SK-N-SH (cell line): Measurements from ENCODE around the gene LRP5. TPM values are rescaled to one million over a fixed set of nuclear protein-coding genes. Genes with fewer than 3 reads are reported as not detected.

Experiments used
- CTCF ChIA-PET: fragments of 300-600, 350-600 bp; formaldehyde crosslinking; extraction: SDS; loops from one replicate; lab custom pipeline; 2021; lab: Yijun Ruan, JAX
- POLR2A ChIA-PET: fragments of 350-600 bp; sonication (Branson Sonifier 250); formaldehyde crosslinking; extraction: SDS; loops from one replicate; lab custom pipeline; 2020; ENCODE audit warnings: antibody characterized with exemption, inconsistent platforms; lab: Yijun Ruan, JAX
- DNase-seq: peaks from one replicate; pipeline ENCODE4 v3.0.0; 2012
- H2AFZ ChIP-seq: fragments of 200-600 bp; sonication (generic); 2 replicates; pipeline ENCODE4 v1.8.1; 2016; ENCODE audit warnings: antibody characterized with exemption, mild to moderate bottlenecking, low read depth
- H3F3A ChIP-seq: fragments of 200-600 bp; sonication (generic); replicated peaks from 2 replicates; pipeline ENCODE3; 2016; ENCODE audit warnings: antibody characterized with exemption, mild to moderate bottlenecking; ENCODE audit not compliant: insufficient read depth
- H3K27ac ChIP-seq, 2 experiments: fragments of 200-500 bp in 1 of 2; fragments of 200-600 bp in 1 of 2; sonication (Bioruptor generic) in 1 of 2; sonication (generic), shearing (Covaris generic) in 1 of 2; 2 replicates each; pipeline versions ENCODE4 v1.5.1 to v1.6.1; 2014 to 2016; ENCODE audit warnings: low read depth in 2 of 2, inconsistent platforms in 1 of 2, low read length in 1 of 2, mild to moderate bottlenecking in 1 of 2, mixed read lengths in 1 of 2
- H3K27me3 ChIP-seq: fragments of 200-600 bp; sonication (generic), shearing (Covaris generic); 2 replicates; pipeline ENCODE4 v1.6.1; 2016; ENCODE audit warnings: mixed run types; ENCODE audit not compliant: insufficient read depth
- H3K36me3 ChIP-seq, 2 experiments: fragments of 200-500 bp in 1 of 2; fragments of 200-600 bp in 1 of 2; sonication (Bioruptor generic) in 1 of 2; sonication (generic) in 1 of 2; replicated peaks in 1 of 2; 2 replicates each; pipeline versions ENCODE3 to v1.5.1; 2014 to 2016; ENCODE audit warnings: low read length in 1 of 2, mild to moderate bottlenecking in 1 of 2; ENCODE audit not compliant: insufficient read depth in 2 of 2, control insufficient read depth in 1 of 2
- H3K4me1 ChIP-seq, 2 experiments: fragments of 200-500 bp in 1 of 2; fragments of 200-600 bp in 1 of 2; sonication (Bioruptor generic) in 1 of 2; sonication (generic), shearing (Covaris generic) in 1 of 2; 2 replicates each; pipeline versions ENCODE4 v1.5.1 to v1.6.1; 2014 to 2016; ENCODE audit warnings: low read depth in 1 of 2, low read length in 1 of 2, mixed run types in 1 of 2; ENCODE audit not compliant: insufficient read depth in 2 of 2, control insufficient read depth in 1 of 2
- H3K4me2 ChIP-seq: fragments of 200-600 bp; sonication (generic), shearing (Covaris generic); 2 replicates; pipeline ENCODE4 v1.6.1; 2017; ENCODE audit warnings: mixed run types
- H3K4me3 ChIP-seq, 2 experiments: fragments of 200-500 bp in 1 of 2; fragments of 200-600 bp in 1 of 2; sonication (Bioruptor generic) in 1 of 2; sonication (generic), shearing (Covaris generic) in 1 of 2; 2 replicates each; pipeline versions ENCODE4 v1.5.1 to v1.8.1; 2014 to 2016; ENCODE audit warnings: low read depth in 2 of 2, inconsistent platforms in 1 of 2, low read length in 1 of 2, mild to moderate bottlenecking in 1 of 2, mixed read lengths in 1 of 2, moderate library complexity in 1 of 2
- H3K79me2 ChIP-seq: fragments of 200-600 bp; sonication (generic); 2 replicates; pipeline ENCODE4 v1.8.1; 2017; ENCODE audit warnings: mild to moderate bottlenecking; ENCODE audit not compliant: insufficient read depth
- H3K9ac ChIP-seq: fragments of 200-600 bp; sonication (generic); 2 replicates; pipeline ENCODE4 v1.6.1; 2017; ENCODE audit warnings: mixed run types
- H3K9me2 ChIP-seq: fragments of 200-600 bp; sonication (generic); 2 replicates; pipeline ENCODE4 v1.6.1; 2017; ENCODE audit warnings: mixed run types
- H3K9me3 ChIP-seq: fragments of 200-600 bp; sonication (generic); 2 replicates; pipeline ENCODE4 v1.6.1; 2017; ENCODE audit warnings: mixed run types, mild to moderate bottlenecking, moderate library complexity
- H4K20me1 ChIP-seq: fragments of 200-600 bp; sonication (generic); 2 replicates; pipeline ENCODE4 v1.6.1; 2017; ENCODE audit warnings: mild to moderate bottlenecking, mixed run types; ENCODE audit not compliant: insufficient read depth
- FOSL2 ChIP-seq: IDR thresholded peaks from 2 replicates; pipeline ENCODE4 v1.4.0; 2012; ENCODE audit warnings: low read depth, mild to moderate bottlenecking, moderate library complexity, borderline replicate concordance
- MEF2A ChIP-seq: IDR thresholded peaks from 2 replicates; pipeline ENCODE4 v1.4.0; 2012; ENCODE audit warnings: low read depth, borderline replicate concordance
- PBX3 ChIP-seq: IDR thresholded peaks from 2 replicates; pipeline ENCODE4; 2012
- REST ChIP-seq: IDR thresholded peaks from 2 replicates; pipeline ENCODE4 v1.6.1; 2012; ENCODE audit warnings: mild to moderate bottlenecking, low read depth, low read length, moderate library complexity
- TCF12 ChIP-seq: IDR thresholded peaks from 2 replicates; pipeline ENCODE4 v1.4.0; 2012
- TEAD4 ChIP-seq: IDR thresholded peaks from 2 replicates; pipeline ENCODE4 v1.4.0; 2012; ENCODE audit warnings: mild to moderate bottlenecking, borderline replicate concordance; ENCODE audit not compliant: insufficient read depth
- USF1 ChIP-seq: IDR thresholded peaks from 2 replicates; pipeline ENCODE4 v1.4.0; 2012; ENCODE audit warnings: low read depth, borderline replicate concordance
- WGBS: methylation state at CpG from one replicate; pipeline ENCODE4 v1.1.6; 2017; ENCODE audit warnings: low lambda C conversion rate; 5-methylcytosine and 5-hydroxymethylcytosine counted together
- polyA plus RNA-seq, 3 experiments: library from polyadenylated mRNA; depleted of rRNA; stranded (reverse); fragments of >200 nt; gene quantifications; 2 replicates each; pipeline ENCODE4 v1.2.3, GENCODE V29; 2012

The LRP5 gene
- polyA plus RNA-seq, 1 of the 3 experiments (the other 2 are of a cell fraction): 15.0 TPM

GRCh38 chr11:68420171-68420570, 107.8 kb downstream of the LRP5 start:
- Histone ChIP-seq H2AFZ (no peak overlapping the region), H3K79me2 (no peaks in the 10 kb centered on the region), H3K36me3 (peaks cover 0 to 16% of the 10 kb centered on the region in 2 experiments), H3K4me2 (no peak overlapping the region), H3K9me2 (no peaks in the 10 kb centered on the region), H3F3A (no peaks in the 10 kb centered on the region), H3K4me1 (peaks cover 0 to 2% of the 10 kb centered on the region in 2 experiments; a peak in 1 of 4 replicates), H3K9ac (no peak overlapping the region), H3K27ac (no peak overlapping the region), H4K20me1 (no peaks in the 10 kb centered on the region), H3K9me3 (no peaks in the 10 kb centered on the region)
- POLR2A ChIA-PET: no interaction called here
- 94% methylated on average over 7 of the region's 7 CpGs for WGBS
- DNase-seq: no peak
- TF ChIP-seq FOSL2 (no peak), MEF2A (no peak), PBX3 (no peak)
- TF ChIP-seq, all 33 proteins: peak for 0
- Histone ChIP-seq H3K27me3 (no peaks in the 10 kb centered on the region), H3K4me3 (no peak overlapping the region)
- CTCF ChIA-PET: no interaction called here

GRCh38 chr11:68423481-68423880, 111.1 kb downstream of the LRP5 start:
- Histone ChIP-seq H3K27me3 (no peaks in the 10 kb centered on the region), H3K36me3 (peaks cover 10 to 20% of the 10 kb centered on the region in 2 experiments), H3K9ac (no peak overlapping the region), H3K9me3 (no peaks in the 10 kb centered on the region), H4K20me1 (no peaks in the 10 kb centered on the region), H3K79me2 (no peaks in the 10 kb centered on the region), H3K4me3 (no peak overlapping the region), H2AFZ (no peak overlapping the region), H3F3A (no peaks in the 10 kb centered on the region), H3K27ac (no peak overlapping the region), H3K4me2 (no peak overlapping the region), H3K4me1 (peaks cover 0 to 2% of the 10 kb centered on the region in 2 experiments; a peak in 1 of 4 replicates), H3K9me2 (no peaks in the 10 kb centered on the region)
- no peak for DNase-seq
- 98% methylated on average over 15 of the region's 21 CpGs for WGBS
- TF ChIP-seq TEAD4 (no peak), REST (no peak), USF1 (no peak), TCF12 (no peak)
- ChIA-PET POLR2A (no interaction called here), CTCF (interaction anchor here (1.0 to 1.3 kb wide), 2 partner anchors 36 to 40 kb away, joined by 3 read pairs; no protein-coding TSS in a partner anchor)
